HEK293 (cell line): ENCODE measurements around the gene WWTR1.

Experiments
- CTCF ChIA-PET: fragments of 350-600 bp; formaldehyde crosslinking; extraction: SDS; loops from one replicate; lab custom pipeline; 2021; ENCODE audit warnings: antibody characterized with exemption; lab: Yijun Ruan, JAX
- POLR2A ChIA-PET: fragments of 300-600 bp; formaldehyde crosslinking; extraction: SDS; loops from one replicate; lab custom pipeline; 2020; ENCODE audit warnings: antibody characterized with exemption, inconsistent platforms; lab: Yijun Ruan, JAX
- H3K27ac ChIP-seq: fragments of 200-500 bp; sonication (Bioruptor generic); 2 replicates; pipeline ENCODE4 v1.5.1; 2014; ENCODE audit warnings: low read depth, low read length, control low read depth, inconsistent platforms; ENCODE audit errors: extremely low read depth
- H3K36me3 ChIP-seq, 2 experiments: fragments of 200-500 bp in 1 of 2; sonication (Bioruptor generic) in 1 of 2; 1 replicate in 1 of 2; 2 replicates in 1 of 2; pipeline ENCODE4 v1.5.1; 2014 to 2017; ENCODE audit warnings: inconsistent platforms in 2 of 2, low read length in 2 of 2; ENCODE audit not compliant: control insufficient read depth in 2 of 2, insufficient read depth in 1 of 2
- H3K4me1 ChIP-seq: fragments of 200-500 bp; sonication (Bioruptor generic); 2 replicates; pipeline ENCODE4 v1.5.1; 2014; ENCODE audit warnings: mild to moderate bottlenecking, low read length, inconsistent platforms; ENCODE audit not compliant: control insufficient read depth, insufficient read depth
- H3K4me3 ChIP-seq: 2 replicates; pipeline ENCODE4 v1.5.1; 2011; ENCODE audit warnings: low read depth, mild to moderate bottlenecking, control low read depth, low read length, moderate library complexity
- H3K9me3 ChIP-seq: fragments of 200-500 bp; sonication (Bioruptor generic); 2 replicates; pipeline ENCODE4 v1.5.1; 2014; ENCODE audit warnings: low read depth, low read length, inconsistent platforms; ENCODE audit not compliant: control insufficient read depth, insufficient read depth
- GLIS1 ChIP-seq: fragments of 450-650 bp; formaldehyde crosslinking; IDR thresholded peaks from 2 replicates; pipeline ENCODE4 v1.5.1; 2016; ENCODE audit warnings: missing biosample characterization, missing genetic modification characterization
- KLF10 ChIP-seq: fragments of 450-650 bp; IDR thresholded peaks from 2 replicates; pipeline ENCODE4 v1.5.1; 2018; ENCODE audit warnings: missing biosample characterization, mild to moderate bottlenecking, missing genetic modification characterization
- MEIS1 ChIP-seq: sonication (generic); formaldehyde crosslinking; IDR thresholded peaks from 2 replicates; pipeline ENCODE4 v1.8.1; 2022; ENCODE audit warnings: missing genetic modification reagents, mild to moderate bottlenecking, borderline replicate concordance
- OSR2 ChIP-seq: fragments of 450-650 bp; formaldehyde crosslinking; IDR thresholded peaks from 2 replicates; pipeline ENCODE4 v1.5.1; 2016; ENCODE audit warnings: missing biosample characterization, missing genetic modification characterization
- OVOL3 ChIP-seq: fragments of 450-650 bp; formaldehyde crosslinking; IDR thresholded peaks from 2 replicates; pipeline ENCODE4 v1.5.1; 2016; ENCODE audit warnings: missing biosample characterization, missing genetic modification characterization
- PBX3 ChIP-seq: sonication (generic); formaldehyde crosslinking; IDR thresholded peaks from 2 replicates; pipeline ENCODE4 v1.8.1; 2022; ENCODE audit warnings: mild to moderate bottlenecking, moderate library complexity, missing genetic modification reagents
- PRDM6 ChIP-seq: fragments of 450-650 bp; formaldehyde crosslinking; IDR thresholded peaks from 2 replicates; pipeline ENCODE4 v1.5.1; 2017; ENCODE audit warnings: missing biosample characterization, missing genetic modification characterization
- REPIN1 ChIP-seq: fragments of 450-650 bp; formaldehyde crosslinking; IDR thresholded peaks from 2 replicates; pipeline ENCODE4 v1.5.1; 2017; ENCODE audit warnings: missing biosample characterization, missing genetic modification characterization, low read depth
- SALL2 ChIP-seq: fragments of 450-650 bp; formaldehyde crosslinking; IDR thresholded peaks from 2 replicates; pipeline ENCODE4 v1.5.0; 2017; ENCODE audit warnings: missing biosample characterization, mild to moderate bottlenecking, missing genetic modification characterization, borderline replicate concordance
- SP7 ChIP-seq: fragments of 450-650 bp; formaldehyde crosslinking; IDR thresholded peaks from 2 replicates; pipeline ENCODE4 v1.5.1; 2016; ENCODE audit warnings: missing biosample characterization, missing genetic modification characterization
- WT1 ChIP-seq: fragments of 450-650 bp; formaldehyde crosslinking; IDR thresholded peaks from 2 replicates; pipeline ENCODE4 v1.5.1; 2016; ENCODE audit warnings: missing biosample characterization, missing genetic modification characterization
- ZBTB1 ChIP-seq: fragments of 450-650 bp; formaldehyde crosslinking; IDR thresholded peaks from 2 replicates; pipeline ENCODE4 v1.5.1; 2016; ENCODE audit warnings: missing biosample characterization, missing genetic modification characterization
- ZBTB10 ChIP-seq: fragments of 450-650 bp; formaldehyde crosslinking; IDR thresholded peaks from 2 replicates; pipeline ENCODE4 v1.5.1; 2016; ENCODE audit warnings: missing biosample characterization, missing genetic modification characterization
- ZBTB44 ChIP-seq: fragments of 450-650 bp; IDR thresholded peaks from 2 replicates; pipeline ENCODE4 v1.5.1; 2018; ENCODE audit warnings: missing biosample characterization, mild to moderate bottlenecking, missing genetic modification characterization
- ZFP41 ChIP-seq: fragments of 450-650 bp; formaldehyde crosslinking; IDR thresholded peaks from 2 replicates; pipeline ENCODE4 v1.5.1; 2016; ENCODE audit warnings: missing biosample characterization, missing genetic modification characterization, borderline replicate concordance
- ZNF10 ChIP-seq: fragments of 450-650 bp; formaldehyde crosslinking; IDR thresholded peaks from 2 replicates; pipeline ENCODE4 v1.5.1; 2017; ENCODE audit warnings: missing biosample characterization, missing genetic modification characterization
- ZNF133 ChIP-seq: fragments of 450-650 bp; formaldehyde crosslinking; IDR thresholded peaks from 2 replicates; pipeline ENCODE4 v1.5.1; 2016; ENCODE audit warnings: missing biosample characterization, missing genetic modification characterization
- ZNF174 ChIP-seq: fragments of 450-650 bp; formaldehyde crosslinking; IDR thresholded peaks from 2 replicates; pipeline ENCODE4 v1.5.0; 2017; ENCODE audit warnings: missing biosample characterization, mild to moderate bottlenecking, missing genetic modification characterization
- ZNF2 ChIP-seq: fragments of 450-650 bp; formaldehyde crosslinking; IDR thresholded peaks from 2 replicates; pipeline ENCODE4 v1.5.1; 2016; ENCODE audit warnings: missing biosample characterization, missing genetic modification characterization
- ZNF221 ChIP-seq: fragments of 450-650 bp; formaldehyde crosslinking; IDR thresholded peaks from 2 replicates; pipeline ENCODE4 v1.5.1; 2017; ENCODE audit warnings: missing biosample characterization, missing genetic modification characterization, borderline replicate concordance
- ZNF362 ChIP-seq: fragments of 450-650 bp; formaldehyde crosslinking; IDR thresholded peaks from 2 replicates; pipeline ENCODE4 v1.5.1; 2016; ENCODE audit warnings: missing biosample characterization, missing genetic modification characterization
- ZNF391 ChIP-seq: fragments of 450-650 bp; formaldehyde crosslinking; IDR thresholded peaks from 2 replicates; pipeline ENCODE4 v1.5.1; 2016; ENCODE audit warnings: low read depth, missing biosample characterization, missing genetic modification characterization, borderline replicate concordance
- ZNF433 ChIP-seq: fragments of 450-650 bp; formaldehyde crosslinking; IDR thresholded peaks from 2 replicates; pipeline ENCODE4 v1.5.1; 2016; ENCODE audit warnings: missing biosample characterization, missing genetic modification characterization, low read depth
- ZNF48 ChIP-seq: fragments of 450-650 bp; formaldehyde crosslinking; IDR thresholded peaks from 2 replicates; pipeline ENCODE4 v1.5.1; 2016; ENCODE audit warnings: missing biosample characterization, missing genetic modification characterization
- ZNF488 ChIP-seq: fragments of 450-650 bp; formaldehyde crosslinking; IDR thresholded peaks from 2 replicates; pipeline ENCODE4 v1.5.1; 2016; ENCODE audit warnings: missing biosample characterization, missing genetic modification characterization
- ZNF621 ChIP-seq: fragments of 450-650 bp; formaldehyde crosslinking; IDR thresholded peaks from 2 replicates; pipeline ENCODE4 v1.5.1; 2017; ENCODE audit warnings: missing biosample characterization, missing genetic modification characterization
- ZNF629 ChIP-seq: fragments of 450-650 bp; formaldehyde crosslinking; IDR thresholded peaks from 2 replicates; pipeline ENCODE4 v1.5.1; 2017; ENCODE audit warnings: missing biosample characterization, missing genetic modification characterization
- ZNF660 ChIP-seq: fragments of 450-650 bp; IDR thresholded peaks from 2 replicates; pipeline ENCODE4 v1.5.1; 2018; ENCODE audit warnings: missing biosample characterization, mild to moderate bottlenecking, missing genetic modification characterization

The WWTR1 gene

GRCh38 chr3:149625795-149626194 is 32.0 kb downstream of the WWTR1 start:
- ChIA-PET CTCF (no interaction called here), POLR2A (no interaction called here)
- Histone ChIP-seq H3K4me3 (no peak overlapping the region), H3K36me3 (no peaks in the 10 kb centered on the region; a peak in 1 of 3 replicates), H3K9me3 (no peaks in the 10 kb centered on the region), H3K4me1 (peaks cover 11% of the 10 kb centered on the region), H3K27ac (no peak overlapping the region)
- TF ChIP-seq KLF10 (tag by site-specific recombination) (no peak), ZNF433 (no peak), ZNF133 (tag by site-specific recombination) (no peak), ZBTB10 (tag by site-specific recombination) (no peak), PRDM6 (tag by site-specific recombination) (peak; percentile 64), ZNF488 (tag by site-specific recombination) (no peak), ZBTB1 (no peak), WT1 (tag by site-specific recombination) (peak; percentile 78), ZNF2 (tag by site-specific recombination) (no peak), ZNF660 (tag by site-specific recombination) (no peak), ZNF221 (tag by site-specific recombination) (no peak), ZNF391 (tag by site-specific recombination) (no peak), ZNF48 (tag by site-specific recombination) (no peak), REPIN1 (tag by site-specific recombination) (no peak), ZNF621 (no peak), GLIS1 (tag by site-specific recombination) (no peak), SALL2 (no peak), SP7 (tag by site-specific recombination) (0 out of 2 replicates have a peak, but pooled peaks have one; percentile 33), OSR2 (0 out of 2 replicates have a peak, but pooled peaks have one; percentile 17), ZNF10 (no peak), ZNF174 (tag by site-specific recombination) (no peak), PBX3 (no peak), ZNF629 (tag by site-specific recombination) (peak; percentile 40; the same call in 1 of the 2 replicates), MEIS1 (no peak), ZBTB44 (tag by site-specific recombination) (peak; percentile 27; the same call in 1 of the 2 replicates), ZFP41 (tag by site-specific recombination) (no peak), ZNF362 (no peak), OVOL3 (tag by site-specific recombination) (no peak)
